HG02588 (cell line): Measurements from ENCODE around the gene TBC1D22A.
"Not testable (repeated sequence)": the region's sequence is repeated elsewhere in the genome, so short reads cannot be mapped to it uniquely, and the experiment has no call there.

Experiments
- ATAC-seq: cut with Tn5 transposase; IDR thresholded peaks from one replicate; pipeline ENCODE4 v1.9.1; 2021; ENCODE audit warnings: mild to moderate bottlenecking, moderate library complexity; ENCODE audit not compliant: unreplicated experiment

TBC1D22A gene

GRCh38 chr22:47157486-47158270 is 395.2 kb downstream of the TBC1D22A start:
- no peak for ATAC-seq

- no peak for ATAC-seq
Observed at GRCh38 chr22:47158457-47158856, 396.0 kb downstream of the TBC1D22A start.

GRCh38 chr22:47159592-47159991 is 397.1 kb downstream of the TBC1D22A start:
- no peak for ATAC-seq

- ATAC-seq, result no peak
Observed at GRCh38 chr22:47160141-47160541, 397.7 kb downstream of the TBC1D22A start.

- no peak for ATAC-seq
Observed at GRCh38 chr22:47160781-47161520, 398.5 kb downstream of the TBC1D22A start.

GRCh38 chr22:47161631-47162030 is 399.2 kb downstream of the TBC1D22A start:
- ATAC-seq, result no peak

- ATAC-seq, result no peak
Observed at GRCh38 chr22:47162865-47163264, 400.4 kb downstream of the TBC1D22A start.

- ATAC-seq, result no peak
Observed at GRCh38 chr22:47163481-47163855, 401.0 kb downstream of the TBC1D22A start.

GRCh38 chr22:47163856-47164513 is 401.5 kb downstream of the TBC1D22A start:
- ATAC-seq, result no peak

- ATAC-seq, result no peak
Observed at GRCh38 chr22:47164514-47165337, 402.3 kb downstream of the TBC1D22A start.

GRCh38 chr22:47165338-47166032 is 403.0 kb downstream of the TBC1D22A start:
- ATAC-seq, result no peak

GRCh38 chr22:47166033-47166404 is 403.6 kb downstream of the TBC1D22A start:
- no peak for ATAC-seq

GRCh38 chr22:47166446-47167016 is 404.1 kb downstream of the TBC1D22A start:
- no peak for ATAC-seq

GRCh38 chr22:47167056-47167455 is 404.6 kb downstream of the TBC1D22A start:
- no peak for ATAC-seq

GRCh38 chr22:47167921-47168320 is 405.5 kb downstream of the TBC1D22A start:
- ATAC-seq, result not testable (repeated sequence)

GRCh38 chr22:47168441-47168840 is 406.0 kb downstream of the TBC1D22A start:
- ATAC-seq, result no peak

GRCh38 chr22:47168900-47169800 is 406.7 kb downstream of the TBC1D22A start:
- no peak for ATAC-seq

GRCh38 chr22:47169801-47170140 is 407.3 kb downstream of the TBC1D22A start:
- no peak for ATAC-seq
